K562 (cell line): ENCODE results near the gene ZNF500. TPM values are rescaled to one million over a fixed set of nuclear protein-coding genes. Genes with fewer than 3 reads are reported as not detected.

Source experiments
- ATAC-seq: fragments of 200-7000 bp; cut with Tn5 transposase; 3 replicates; pipeline ENCODE4 v1.9.1; 2020; ENCODE audit warnings: moderate library complexity
- BruUV-seq: library from RNA; stranded (reverse); fragments of 400-500 nt; replicated peaks from 2 replicates; lab custom pipeline; 2021; lab: Mats Ljungman, UMichigan
- CTCF ChIA-PET: fragments of 300-600 bp; formaldehyde crosslinking; extraction: SDS; loops from one replicate; lab custom pipeline; 2021; ENCODE audit warnings: low intra/inter-chr PET ratio; lab: Yijun Ruan, JAX
- POLR2A ChIA-PET: fragments of 300-600, 350-650 bp; sonication (Branson Sonifier 250); formaldehyde crosslinking; extraction: SDS; loops from one replicate; lab custom pipeline; 2021; ENCODE audit warnings: antibody characterized with exemption, inconsistent platforms; lab: Yijun Ruan, JAX
- DNase-seq, 4 experiments: peaks; one replicate each; pipeline versions ENCODE4 v3.0.0 to v3.0.0-alpha.2; 2011 to 2018; ENCODE audit warnings: low spot score in 3 of 4, mixed read lengths in 3 of 4; ENCODE audit errors: extremely low read depth in 1 of 4
- FAIRE-seq: peaks from 2 replicates; lab custom pipeline; 2011; peaks lifted over from hg19 to GRCh38; lab: Jason Lieb, UNC
- H2AFZ ChIP-seq: 2 replicates; pipeline ENCODE4 v1.6.0; 2011; ENCODE audit warnings: low read depth, low read length, control low read depth, inconsistent platforms
- H3K27ac ChIP-seq: fragments of 200-600 bp; 3 replicates; pipeline ENCODE4 v1.8.0; 2011; ENCODE audit warnings: low read depth, mild to moderate bottlenecking, control low read depth, inconsistent platforms, low read length, moderate library complexity, mixed read lengths; ENCODE audit errors: extremely low read depth
- H3K27me3 ChIP-seq, 2 experiments: fragments of 300-600 bp in 1 of 2; 2 replicates in 1 of 2; 3 replicates in 1 of 2; pipeline versions ENCODE4 v1.6.0 to v1.8.0; 2011; ENCODE audit warnings: inconsistent platforms in 2 of 2, low read length in 2 of 2, mild to moderate bottlenecking in 1 of 2, mixed read lengths in 1 of 2, moderate library complexity in 1 of 2; ENCODE audit not compliant: control insufficient read depth in 2 of 2, insufficient read depth in 2 of 2
- H3K36me3 ChIP-seq: fragments of 300-600 bp; 3 replicates; pipeline ENCODE4 v1.8.0; 2011; ENCODE audit warnings: mild to moderate bottlenecking, low read length, inconsistent platforms; ENCODE audit not compliant: control insufficient read depth, insufficient read depth
- H3K4me1 ChIP-seq, 2 experiments: fragments of 200-600 bp in 1 of 2; replicated peaks in 1 of 2; 2 replicates in 1 of 2; 3 replicates in 1 of 2; pipeline versions ENCODE4 v1.5.1 to v1.8.0; 2011; ENCODE audit warnings: inconsistent platforms in 2 of 2, low read length in 2 of 2, mild to moderate bottlenecking in 1 of 2, mixed read lengths in 1 of 2, moderate library complexity in 1 of 2; ENCODE audit not compliant: control insufficient read depth in 2 of 2, insufficient read depth in 2 of 2
- H3K4me2 ChIP-seq: 2 replicates; pipeline ENCODE4 v1.6.1; 2011; ENCODE audit warnings: low read length, control low read depth, inconsistent platforms, mixed read lengths; ENCODE audit not compliant: insufficient read depth
- H3K4me3 ChIP-seq: fragments of 200-600 bp; sonication (generic), shearing (Covaris generic); 2 replicates; pipeline ENCODE4 v1.5.1; 2016; ENCODE audit warnings: control low read depth, inconsistent platforms
- H3K79me2 ChIP-seq: fragments of 200-600 bp; 3 replicates; pipeline ENCODE4 v1.8.0; 2011; ENCODE audit warnings: low read length, inconsistent platforms; ENCODE audit not compliant: control insufficient read depth, insufficient read depth
- H3K9ac ChIP-seq, 2 experiments: 2 replicates each; pipeline versions ENCODE4 v1.6.0 to v1.6.1; 2011; ENCODE audit warnings: low read depth in 2 of 2, low read length in 2 of 2, control low read depth in 1 of 2, inconsistent platforms in 1 of 2, mild to moderate bottlenecking in 1 of 2, mixed read lengths in 1 of 2; ENCODE audit not compliant: insufficient read depth in 1 of 2
- H3K9me1 ChIP-seq: one replicate; pipeline ENCODE4 v1.6.0; 2011; ENCODE audit warnings: inconsistent platforms, mild to moderate bottlenecking, low read length, moderate library complexity; ENCODE audit not compliant: control insufficient read depth, insufficient read depth
- H3K9me3 ChIP-seq: replicated peaks from 2 replicates; pipeline ENCODE4 v1.5.1; 2011; ENCODE audit warnings: low read depth, low read length, inconsistent platforms; ENCODE audit not compliant: control insufficient read depth, insufficient read depth
- H4K20me1 ChIP-seq: replicated peaks from 2 replicates; pipeline ENCODE4 v1.6.1; 2011; ENCODE audit warnings: low read length, inconsistent platforms, mixed read lengths; ENCODE audit not compliant: control insufficient read depth, insufficient read depth
- HLTF ChIP-seq: fragments of 450-650 bp; IDR thresholded peaks from 2 replicates; pipeline ENCODE4 v1.6.1; 2016
- PHF20 ChIP-seq: fragments of 450-650 bp; IDR thresholded peaks from 2 replicates; pipeline ENCODE4 v1.6.1; 2018; ENCODE audit not compliant: partially characterized antibody
- POLR2G ChIP-seq: fragments of 200-400 bp; formaldehyde crosslinking; IDR thresholded peaks from 2 replicates; pipeline ENCODE4 v1.6.1; 2017; ENCODE audit warnings: low read depth, mild to moderate bottlenecking, antibody characterized with exemption, low read length, moderate library complexity
- PYGO2 ChIP-seq: fragments of 450-650 bp; IDR thresholded peaks from 2 replicates; pipeline ENCODE4 v1.6.1; 2016; ENCODE audit warnings: mild to moderate bottlenecking, missing genetic modification characterization, moderate library complexity, missing compliant biosample characterization
- RAD51 ChIP-seq: fragments of 450-650 bp; IDR thresholded peaks from 2 replicates; pipeline ENCODE4 v1.7.1; 2016; ENCODE audit warnings: low read depth, mild to moderate bottlenecking, borderline replicate concordance
- ZSCAN32 ChIP-seq: fragments of 450-650 bp; formaldehyde crosslinking; IDR thresholded peaks from 2 replicates; pipeline ENCODE4 v1.4.0; 2020; ENCODE audit warnings: mild to moderate bottlenecking, moderate library complexity
- WGBS: fragments of 100-300 bp; shearing (Covaris generic); methylation state at CpG from one replicate; pipeline ENCODE4 v1.1.6; 2016; ENCODE audit warnings: low coverage, mixed read lengths; ENCODE audit not compliant: insufficient coverage; ENCODE audit errors: missing lambda C conversion rate; 5-methylcytosine and 5-hydroxymethylcytosine counted together
- in situ Hi-C: fragments of 300-500 bp; cut with MboI; formaldehyde crosslinking; loops from 4 replicates; pipeline ENCODE4 v1.15.0; 2018; ENCODE audit warnings: inconsistent platforms, mixed read lengths
- intact Hi-C: fragments of 100-400 bp; cut with micrococcal nuclease; formaldehyde crosslinking; loops from 2 replicates; pipeline ENCODE4 v1.14.2; 2022
- polyA plus RNA-seq, 8 experiments: library from polyadenylated mRNA; depleted of rRNA in 4 of 8; stranded (reverse) in 5 of 8; unstranded in 3 of 8; fragments of >200 nt; fragmentation: Nextera tagmentation in 2 of 8; fragmentation: Illumina TruSeq in 1 of 8; extraction: Ambion mirVana in 2 of 8; extraction: Trizol in 1 of 8; gene quantifications; 2 replicates each; pipeline versions ENCODE4 v1.2.1 to v1.2.3, GENCODE V29; 2011 to 2014; ENCODE audit warnings: inconsistent platforms in 1 of 8, missing spikeins in 1 of 8
- total RNA-seq, 7 experiments: library from RNA; depleted of rRNA in 6 of 7; stranded (reverse); fragments of >200 nt in 6 of 7; fragmentation: Illumina TruSeq in 2 of 7; extraction: Trizol in 2 of 7; gene quantifications; 2 replicates each; pipeline versions ENCODE4 v1.2.1 to v1.2.3, GENCODE V29; 2011 to 2021; ENCODE audit warnings: low replicate concordance in 1 of 7
- TF ChIP-seq, protein P1 (sequence below): fragments of 450-650 bp; IDR thresholded peaks from 2 replicates; pipeline ENCODE4 v1.6.1; 2017; ENCODE audit warnings: antibody characterized with exemption
- TF ChIP-seq, protein P2 (sequence below): sonication (generic); formaldehyde crosslinking; IDR thresholded peaks from 2 replicates; pipeline ENCODE4 v1.5.0; 2020; ENCODE audit warnings: missing genetic modification reagents
- TF ChIP-seq, protein P3 (sequence below): sonication (generic); formaldehyde crosslinking; IDR thresholded peaks from 2 replicates; pipeline ENCODE4 v1.9.0; 2022; ENCODE audit warnings: mild to moderate bottlenecking, missing genetic modification reagents

ZNF500 gene
- total and polyA plus RNA-seq, 9 of the 15 experiments (the other 6 are each of a cell fraction or from before 2014, with no cell fraction given) = 0.80 to 20.8 (median 5.3) TPM

DNA sequence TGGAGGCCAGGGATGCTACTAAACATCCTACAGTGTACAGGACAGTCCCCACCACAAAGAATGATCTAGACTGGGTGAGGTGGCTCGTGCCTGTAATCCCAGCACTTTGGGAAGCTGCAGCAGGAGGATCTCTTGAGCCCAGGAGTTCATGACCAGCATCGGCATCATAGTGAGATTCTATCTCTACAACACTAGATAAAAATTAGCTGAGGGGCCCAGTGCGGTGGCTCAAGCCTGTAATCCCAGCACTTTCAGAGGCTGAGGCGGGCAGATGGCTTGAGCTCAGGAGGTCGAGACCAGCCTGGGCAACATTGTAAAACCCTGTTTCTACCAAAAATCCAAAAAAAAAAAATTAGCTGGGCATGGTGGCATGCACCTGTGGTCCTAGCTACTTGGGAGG, 5.4 kb upstream of the ZNF500 start (continued):
- no peak for TF ChIP-seq PHF20
- TF ChIP-seq, protein P1, sequence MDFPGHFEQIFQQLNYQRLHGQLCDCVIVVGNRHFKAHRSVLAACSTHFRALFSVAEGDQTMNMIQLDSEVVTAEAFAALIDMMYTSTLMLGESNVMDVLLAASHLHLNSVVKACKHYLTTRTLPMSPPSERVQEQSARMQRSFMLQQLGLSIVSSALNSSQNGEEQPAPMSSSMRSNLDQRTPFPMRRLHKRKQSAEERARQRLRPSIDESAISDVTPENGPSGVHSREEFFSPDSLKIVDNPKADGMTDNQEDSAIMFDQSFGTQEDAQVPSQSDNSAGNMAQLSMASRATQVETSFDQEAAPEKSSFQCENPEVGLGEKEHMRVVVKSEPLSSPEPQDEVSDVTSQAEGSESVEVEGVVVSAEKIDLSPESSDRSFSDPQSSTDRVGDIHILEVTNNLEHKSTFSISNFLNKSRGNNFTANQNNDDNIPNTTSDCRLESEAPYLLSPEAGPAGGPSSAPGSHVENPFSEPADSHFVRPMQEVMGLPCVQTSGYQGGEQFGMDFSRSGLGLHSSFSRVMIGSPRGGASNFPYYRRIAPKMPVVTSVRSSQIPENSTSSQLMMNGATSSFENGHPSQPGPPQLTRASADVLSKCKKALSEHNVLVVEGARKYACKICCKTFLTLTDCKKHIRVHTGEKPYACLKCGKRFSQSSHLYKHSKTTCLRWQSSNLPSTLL = no peak
- TF ChIP-seq ZSCAN32 (CRISPR knock-in tag) = no peak

DNA sequence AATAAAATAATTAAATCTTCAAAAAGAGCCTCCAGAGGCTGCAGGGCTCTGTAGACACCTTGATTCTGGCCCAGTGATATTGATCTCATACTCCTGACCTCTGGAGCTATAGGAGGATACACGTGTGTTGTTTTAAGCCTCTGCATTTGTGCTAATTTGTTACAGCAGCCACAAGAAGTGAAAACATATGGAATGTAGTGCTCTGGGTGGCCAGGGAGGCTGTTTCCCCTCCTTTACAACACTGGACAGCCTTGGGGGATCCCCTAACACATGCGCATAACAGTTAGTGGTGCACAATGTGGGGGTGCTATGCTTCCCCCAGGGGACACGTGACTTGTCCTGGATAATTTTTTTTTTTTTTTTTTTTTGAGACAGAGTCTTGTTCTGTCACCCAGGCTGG, 4.7 kb upstream of the ZNF500 start:
- no peak overlapping the region for H2AFZ ChIP-seq
- TF ChIP-seq RAD51 = peak; percentile 41; the same call in 1 of the 2 replicates
- TF ChIP-seq POLR2G = no peak
- TF ChIP-seq, protein P2, sequence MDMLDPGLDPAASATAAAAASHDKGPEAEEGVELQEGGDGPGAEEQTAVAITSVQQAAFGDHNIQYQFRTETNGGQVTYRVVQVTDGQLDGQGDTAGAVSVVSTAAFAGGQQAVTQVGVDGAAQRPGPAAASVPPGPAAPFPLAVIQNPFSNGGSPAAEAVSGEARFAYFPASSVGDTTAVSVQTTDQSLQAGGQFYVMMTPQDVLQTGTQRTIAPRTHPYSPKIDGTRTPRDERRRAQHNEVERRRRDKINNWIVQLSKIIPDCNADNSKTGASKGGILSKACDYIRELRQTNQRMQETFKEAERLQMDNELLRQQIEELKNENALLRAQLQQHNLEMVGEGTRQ = peak; percentile 38; the same call in 1 of the 2 replicates
- TF ChIP-seq, protein P3, sequence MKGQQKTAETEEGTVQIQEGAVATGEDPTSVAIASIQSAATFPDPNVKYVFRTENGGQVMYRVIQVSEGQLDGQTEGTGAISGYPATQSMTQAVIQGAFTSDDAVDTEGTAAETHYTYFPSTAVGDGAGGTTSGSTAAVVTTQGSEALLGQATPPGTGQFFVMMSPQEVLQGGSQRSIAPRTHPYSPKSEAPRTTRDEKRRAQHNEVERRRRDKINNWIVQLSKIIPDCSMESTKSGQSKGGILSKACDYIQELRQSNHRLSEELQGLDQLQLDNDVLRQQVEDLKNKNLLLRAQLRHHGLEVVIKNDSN (CRISPR knock-in tag) = peak; percentile 50; the same call in 1 of the 2 replicates
- TF ChIP-seq PYGO2 (tag) = no peak
- no peak for TF ChIP-seq HLTF
- BruUV-seq = no TSS peak
- FAIRE-seq = no peak
- DNase-seq = no peak
- intact Hi-C loops (no loop called here), in situ Hi-C loops (no loop called here)
- peaks cover 4% of the 10 kb centered on the region for H3K79me2 ChIP-seq
- H3K4me3 ChIP-seq = no peak overlapping the region
- no peaks in the 10 kb centered on the region for H3K9me3 ChIP-seq
- POLR2A ChIA-PET = no interaction called here
- no peaks in the 10 kb centered on the region for H3K9me1 ChIP-seq
- no peaks in the 10 kb centered on the region for H3K27me3 ChIP-seq
- no peaks in the 10 kb centered on the region for H4K20me1 ChIP-seq
- H3K36me3 ChIP-seq = no peaks in the 10 kb centered on the region
- WGBS = 59% methylated on average over 3 of the region's 3 CpGs
- no peak overlapping the region for H3K27ac ChIP-seq
- ATAC-seq = no peak
- H3K9ac ChIP-seq = no peak overlapping the region
- peaks cover 16 to 30% of the 10 kb centered on the region in 2 experiments for H3K4me1 ChIP-seq
- H3K4me2 ChIP-seq = no peak overlapping the region
- CTCF ChIA-PET = no interaction called here
